ENCODE results near the gene UGGT2. TPM values are rescaled to one million over a fixed set of nuclear protein-coding genes. Genes with fewer than 3 reads are reported as not detected.
"Not testable (repeated sequence)": the region's sequence is repeated elsewhere in the genome, so short reads cannot be mapped to it uniquely, and the experiment has no call there.

The UGGT2 gene
- total RNA-seq, 4 donors from 2014 or later = 57.9 to 159 (median 71.5) TPM

DNA sequence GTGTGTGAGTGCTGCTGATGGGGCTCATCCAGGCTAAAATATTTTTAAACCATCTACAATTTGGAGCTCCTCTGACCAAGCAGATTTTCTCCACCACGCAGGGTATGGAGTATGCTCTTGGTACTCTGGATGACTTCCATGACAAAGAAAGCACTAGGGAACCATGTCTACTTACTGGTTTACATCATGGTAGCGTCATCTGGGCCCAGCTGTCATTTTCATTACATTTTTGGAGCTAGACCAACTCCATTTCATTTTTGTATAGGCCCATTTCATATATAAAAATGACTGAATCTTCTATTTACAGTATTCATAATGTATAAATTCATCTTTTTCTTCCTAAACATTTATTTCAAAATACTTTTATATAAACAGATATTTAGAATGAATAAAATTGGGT is 191.9 kb downstream of the UGGT2 start:
- DNase-seq = no peak
- WGBS, 2 donors = 81 to 92% methylated on average over 2 of the region's 2 CpGs
- no peak overlapping the region for H3K4me3 ChIP-seq (replicated peaks in 1 of 3)
- H3K9me3 ChIP-seq = no peaks in the 10 kb centered on the region
- no peaks in the 10 kb centered on the region for H3K27me3 ChIP-seq
- H3K36me3 ChIP-seq = no peaks in the 10 kb centered on the region
- TF ChIP-seq POLR2A (IDR thresholded peaks at IDR 0.05) = no peak
- TF ChIP-seq, protein P1, sequence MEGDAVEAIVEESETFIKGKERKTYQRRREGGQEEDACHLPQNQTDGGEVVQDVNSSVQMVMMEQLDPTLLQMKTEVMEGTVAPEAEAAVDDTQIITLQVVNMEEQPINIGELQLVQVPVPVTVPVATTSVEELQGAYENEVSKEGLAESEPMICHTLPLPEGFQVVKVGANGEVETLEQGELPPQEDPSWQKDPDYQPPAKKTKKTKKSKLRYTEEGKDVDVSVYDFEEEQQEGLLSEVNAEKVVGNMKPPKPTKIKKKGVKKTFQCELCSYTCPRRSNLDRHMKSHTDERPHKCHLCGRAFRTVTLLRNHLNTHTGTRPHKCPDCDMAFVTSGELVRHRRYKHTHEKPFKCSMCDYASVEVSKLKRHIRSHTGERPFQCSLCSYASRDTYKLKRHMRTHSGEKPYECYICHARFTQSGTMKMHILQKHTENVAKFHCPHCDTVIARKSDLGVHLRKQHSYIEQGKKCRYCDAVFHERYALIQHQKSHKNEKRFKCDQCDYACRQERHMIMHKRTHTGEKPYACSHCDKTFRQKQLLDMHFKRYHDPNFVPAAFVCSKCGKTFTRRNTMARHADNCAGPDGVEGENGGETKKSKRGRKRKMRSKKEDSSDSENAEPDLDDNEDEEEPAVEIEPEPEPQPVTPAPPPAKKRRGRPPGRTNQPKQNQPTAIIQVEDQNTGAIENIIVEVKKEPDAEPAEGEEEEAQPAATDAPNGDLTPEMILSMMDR (IDR thresholded peaks at IDR 0.05) = no peak
- no peak overlapping the region for H3K27ac ChIP-seq
- peaks cover 0 to 4% of the 10 kb centered on the region in 2 donors for H3K4me1 ChIP-seq
- intact Hi-C loops (cut with DNase I) = no loop called here

DNA sequence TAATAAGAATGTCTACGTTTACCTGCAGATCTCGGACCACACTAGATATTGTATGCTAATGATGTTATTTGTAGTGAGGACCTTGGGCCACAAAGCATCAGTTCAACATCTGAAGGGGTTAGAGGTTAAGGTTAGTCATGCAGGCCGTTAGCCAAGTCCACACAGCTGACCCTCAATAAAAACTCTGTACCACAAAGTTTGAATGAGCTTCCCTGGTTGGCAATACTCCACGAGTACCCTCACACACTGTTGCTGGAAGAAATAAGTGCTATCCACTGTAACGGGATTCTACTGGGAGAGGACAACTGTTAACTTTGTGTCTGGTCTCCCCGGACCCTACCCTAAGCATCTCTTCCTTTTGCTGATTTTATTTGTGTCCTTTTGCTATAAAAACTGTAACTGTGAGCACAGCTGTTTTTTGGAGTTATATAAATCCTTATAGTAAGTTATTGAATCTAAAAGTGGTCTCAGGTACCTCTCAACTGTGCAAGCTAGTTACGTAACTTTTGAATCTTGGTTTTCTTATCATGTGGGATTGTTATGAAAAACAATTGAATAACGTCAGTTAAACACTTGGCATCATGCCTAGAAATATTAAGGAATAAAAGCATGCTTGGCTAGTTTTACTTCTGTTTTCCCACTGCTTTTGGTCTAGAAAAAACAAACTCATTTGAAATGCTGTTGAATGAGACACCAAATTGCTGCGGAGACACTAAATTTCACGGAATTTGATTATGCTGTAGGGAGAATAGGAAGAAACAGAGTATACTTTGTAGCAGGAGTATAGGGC is 194.7 kb downstream of the UGGT2 start:
- Histone ChIP-seq H3K4me3 (replicated peaks in 1 of 3) (no peak overlapping the region), H3K27me3 (no peaks in the 10 kb centered on the region), H3K9me3 (no peaks in the 10 kb centered on the region), H3K27ac (no peak overlapping the region), H3K4me1 (peaks cover 0 to 4% of the 10 kb centered on the region in 2 donors), H3K36me3 (no peaks in the 10 kb centered on the region)
- intact Hi-C loops (cut with DNase I) = no loop called here
- no peak for TF ChIP-seq POLR2A (IDR thresholded peaks at IDR 0.05)
- TF ChIP-seq, protein P1 (IDR thresholded peaks at IDR 0.05) = no peak
- WGBS, 2 donors = 49 to 52% methylated on average over 10 of the region's 10 CpGs
- DNase-seq = no peak

DNA sequence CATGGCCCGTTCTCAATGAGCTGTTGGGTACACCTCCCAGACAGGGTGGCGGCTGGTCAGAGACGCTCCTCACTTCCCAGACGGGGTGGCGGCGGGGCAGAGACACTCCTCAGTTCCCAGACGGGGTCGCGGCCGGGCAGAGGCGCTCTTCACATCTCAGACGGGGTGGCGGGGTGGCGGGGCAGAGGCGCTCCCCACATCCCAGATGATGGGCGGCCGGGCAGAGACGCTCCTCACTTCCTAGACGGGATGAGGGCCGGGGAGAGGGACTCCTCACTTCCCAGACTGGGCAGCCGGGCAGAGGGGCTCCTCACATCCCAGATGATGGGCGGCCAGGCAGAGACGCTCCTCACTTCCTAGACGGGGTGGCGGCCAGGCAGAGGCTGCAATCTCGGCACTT is 207.5 kb downstream of the UGGT2 start:
- H3K9me3 ChIP-seq; intact Hi-C loops (cut with DNase I); H3K4me3 ChIP-seq (replicated peaks in 1 of 3); H3K27me3 ChIP-seq; H3K27ac ChIP-seq; DNase-seq; H3K4me1 ChIP-seq; H3K36me3 ChIP-seq: not testable (repeated sequence)
- WGBS, 2 donors = 92 to 94% methylated on average over 20 to 24 of the region's 26 CpGs

DNA sequence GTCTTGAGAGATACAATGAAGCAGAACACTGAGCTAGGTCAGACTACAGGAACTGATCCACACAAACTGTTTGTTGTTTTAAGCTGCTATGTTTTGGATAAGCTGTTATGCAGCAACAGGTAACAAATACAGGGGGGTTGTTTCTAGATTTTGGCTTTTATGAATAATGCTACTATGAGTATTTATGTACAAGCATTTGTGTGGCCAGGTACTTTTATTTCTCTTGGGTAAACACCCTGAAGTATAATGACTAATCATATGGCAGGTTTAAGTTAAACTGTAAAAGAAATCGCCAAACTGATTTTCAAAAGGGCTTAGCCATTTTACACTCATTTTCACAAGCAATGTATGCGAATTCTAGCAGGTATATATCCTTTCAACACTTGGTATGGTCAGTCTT is 210.3 kb downstream of the UGGT2 start:
- no peak for DNase-seq
- TF ChIP-seq POLR2A (IDR thresholded peaks at IDR 0.05) = no peak
- TF ChIP-seq, protein P1 (IDR thresholded peaks at IDR 0.05) = no peak
- no peaks in the 10 kb centered on the region for H3K4me1 ChIP-seq
- no peaks in the 10 kb centered on the region for H3K9me3 ChIP-seq
- no peaks in the 10 kb centered on the region for H3K27me3 ChIP-seq
- no peak overlapping the region for H3K27ac ChIP-seq
- no peak overlapping the region for H3K4me3 ChIP-seq (replicated peaks in 1 of 3)
- intact Hi-C loops (cut with DNase I) = no loop called here
- WGBS, 2 donors = 95 to 97% methylated on average over 2 of the region's 2 CpGs
- no peaks in the 10 kb centered on the region for H3K36me3 ChIP-seq

DNA sequence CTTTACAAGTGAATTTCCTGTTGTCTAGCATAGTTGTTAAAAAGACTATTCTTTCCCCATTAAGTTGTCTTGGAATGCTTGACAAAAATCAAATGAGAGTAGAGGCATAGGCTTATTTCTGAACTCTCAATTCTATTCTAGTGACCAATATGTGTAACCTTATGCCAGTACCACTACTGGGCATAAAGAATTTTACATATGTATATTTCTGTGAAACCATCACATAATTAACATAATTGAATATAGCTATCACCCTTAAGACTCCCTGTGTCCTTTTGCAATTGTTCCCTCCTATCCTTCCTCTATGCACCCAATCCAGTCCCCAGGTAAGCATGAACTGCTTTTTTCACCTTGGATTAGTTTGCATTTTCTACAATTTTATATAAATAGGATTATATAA is 211.3 kb downstream of the UGGT2 start:
- no peaks in the 10 kb centered on the region for H3K27me3 ChIP-seq
- intact Hi-C loops (cut with DNase I) = no loop called here
- no peaks in the 10 kb centered on the region for H3K9me3 ChIP-seq
- TF ChIP-seq, protein P1 (IDR thresholded peaks at IDR 0.05) = no peak
- H3K4me1 ChIP-seq = no peaks in the 10 kb centered on the region
- no peaks in the 10 kb centered on the region for H3K36me3 ChIP-seq
- no peak for DNase-seq
- H3K4me3 ChIP-seq (replicated peaks in 1 of 3) = no peak overlapping the region
- no peak overlapping the region for H3K27ac ChIP-seq

Measured in thyroid gland (tissue), 4 donors.